HG03280 (cell line): ENCODE measurements around the gene LARP6.
"Not testable (repeated sequence)": the region's sequence is repeated elsewhere in the genome, so short reads cannot be mapped to it uniquely, and the experiment has no call there.

Source experiments
- ATAC-seq: cut with Tn5 transposase; IDR thresholded peaks from one replicate; pipeline ENCODE4 v1.9.1; 2021; ENCODE audit warnings: mild to moderate bottlenecking, moderate library complexity; ENCODE audit not compliant: unreplicated experiment

Gene LARP6

DNA sequence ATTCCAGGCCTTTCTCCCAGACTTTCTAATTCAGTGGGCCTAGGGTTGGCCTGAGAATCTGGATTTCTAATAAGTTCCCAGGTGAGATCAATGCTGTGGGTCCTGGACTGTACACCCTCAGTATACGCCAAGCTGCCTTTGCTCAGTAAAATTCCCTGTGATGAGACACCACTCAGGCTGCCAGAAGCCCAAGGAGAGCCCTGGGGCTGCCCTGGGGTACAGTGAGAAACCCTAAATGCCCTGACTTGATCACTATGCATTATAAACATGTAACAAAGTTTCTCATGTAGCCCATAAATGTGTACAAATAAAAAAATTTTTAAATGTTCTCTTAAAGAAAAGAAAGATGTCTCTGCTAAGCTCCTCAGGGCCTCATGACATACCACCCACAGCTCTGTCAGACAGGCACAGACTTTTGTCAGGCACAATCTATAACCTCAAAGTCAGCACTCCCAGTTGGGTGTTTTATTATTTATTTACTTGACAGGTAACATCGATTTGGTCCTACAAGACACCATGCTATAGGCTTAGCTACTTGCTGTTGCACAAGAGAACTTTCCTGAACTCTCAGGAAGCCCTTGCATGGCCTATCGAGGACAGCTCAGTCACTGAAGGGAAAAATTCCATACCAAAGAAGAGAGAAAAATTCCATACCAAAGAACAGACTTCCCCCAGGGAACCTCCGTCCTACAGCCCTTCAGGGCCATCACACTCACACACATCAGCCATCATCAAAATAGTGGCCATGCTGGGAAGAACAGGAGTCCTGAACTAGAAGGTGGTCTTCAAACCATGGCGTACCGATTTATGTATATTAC lies 22.7 kb downstream of the LARP6 start:
- ATAC-seq: no peak

DNA sequence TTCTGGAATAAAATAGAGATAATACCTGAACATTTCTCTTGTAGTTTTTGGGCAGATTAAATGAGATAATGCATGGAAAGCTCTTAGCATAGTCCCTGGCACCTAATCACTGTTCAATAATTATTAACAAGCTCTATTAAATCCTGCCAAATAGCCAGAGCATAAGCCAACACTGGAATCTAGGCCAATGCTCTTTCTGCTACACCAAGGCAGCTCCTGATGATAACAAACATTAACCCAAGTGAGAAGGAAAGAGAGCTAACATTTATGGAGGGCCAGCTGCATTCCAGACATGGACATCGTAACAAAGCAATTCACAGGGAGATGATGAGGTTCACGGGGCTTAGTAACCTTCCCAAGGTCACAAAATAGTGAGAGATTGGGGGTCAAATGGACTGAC lies 23.3 kb downstream of the LARP6 start:
- ATAC-seq: no peak

DNA sequence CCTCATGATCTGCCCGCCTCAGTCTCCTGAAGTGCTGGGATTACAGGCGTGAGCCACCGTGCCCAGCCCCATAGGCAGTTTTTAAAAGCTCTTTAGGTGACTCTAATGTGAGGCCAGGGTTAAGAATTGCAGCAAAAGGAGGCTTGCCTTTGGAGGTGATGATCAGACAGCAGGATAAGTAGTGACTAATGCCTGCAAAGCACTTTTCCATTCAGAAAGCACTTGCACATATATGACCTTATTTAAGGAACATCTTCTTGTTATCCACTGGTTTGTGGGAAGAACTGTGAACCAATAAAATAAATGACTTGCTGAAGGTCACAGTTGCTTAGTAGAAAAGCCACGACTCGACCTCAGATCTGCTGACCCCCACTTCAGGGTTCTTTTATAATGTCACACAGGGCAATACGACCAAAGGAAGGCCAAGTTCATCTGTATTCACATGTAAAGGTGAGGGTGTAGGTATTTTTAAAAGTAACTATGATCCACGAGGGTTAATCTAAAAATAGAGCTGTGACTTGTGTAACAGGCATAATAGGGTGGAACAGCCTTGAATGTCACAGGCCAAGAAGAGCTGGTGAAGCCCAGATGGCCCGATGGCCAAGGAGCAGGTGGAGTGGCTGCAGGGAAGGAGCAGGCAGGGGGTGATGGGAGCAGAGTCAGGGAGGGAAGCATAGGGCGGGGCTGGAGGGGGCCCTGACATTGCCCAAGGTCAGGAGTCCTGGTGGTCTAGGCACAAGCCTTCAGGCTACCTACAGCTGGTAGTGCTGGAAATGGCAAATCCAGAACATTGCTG lies 24.4 kb downstream of the LARP6 start:
- no peak for ATAC-seq

DNA sequence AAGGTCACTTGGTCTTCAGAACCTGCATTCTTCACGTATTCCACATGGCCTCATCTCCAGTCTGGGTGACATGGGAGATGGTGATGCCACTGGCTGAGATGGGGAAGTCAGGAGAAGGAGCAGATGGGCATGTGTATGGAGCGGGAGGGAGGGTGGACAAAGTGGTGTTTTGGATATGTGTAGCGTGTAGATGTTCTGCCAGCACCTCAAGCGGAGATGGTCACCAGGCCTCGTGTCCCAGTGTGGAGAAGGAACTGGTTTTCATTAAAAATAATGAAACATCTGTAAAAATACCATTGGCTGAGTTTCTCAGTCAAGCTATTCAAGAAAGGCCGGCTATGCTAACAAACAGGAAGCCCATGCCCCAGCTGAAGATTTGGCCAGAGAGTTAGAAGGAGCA lies 26.2 kb downstream of the LARP6 start:
- ATAC-seq: no peak

DNA sequence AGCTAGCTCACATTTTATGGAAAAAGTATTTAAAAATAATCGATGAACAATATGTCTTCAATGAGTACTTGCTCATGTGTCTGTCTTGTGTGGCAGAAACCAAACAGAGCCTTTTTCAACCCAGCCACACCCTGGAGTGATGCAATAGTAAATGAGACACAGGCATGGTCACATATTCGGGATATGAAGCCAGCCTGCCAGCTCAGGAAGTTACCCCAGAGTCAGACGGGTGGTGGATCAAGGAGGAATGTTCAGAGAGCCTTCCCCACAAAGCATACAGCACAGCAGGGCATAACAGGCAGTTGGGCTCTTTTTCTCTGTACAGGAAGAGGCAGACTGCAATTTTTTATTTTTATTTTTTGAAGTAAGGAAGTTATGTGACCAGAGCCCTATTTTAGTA lies 27.3 kb downstream of the LARP6 start:
- ATAC-seq: no peak

DNA sequence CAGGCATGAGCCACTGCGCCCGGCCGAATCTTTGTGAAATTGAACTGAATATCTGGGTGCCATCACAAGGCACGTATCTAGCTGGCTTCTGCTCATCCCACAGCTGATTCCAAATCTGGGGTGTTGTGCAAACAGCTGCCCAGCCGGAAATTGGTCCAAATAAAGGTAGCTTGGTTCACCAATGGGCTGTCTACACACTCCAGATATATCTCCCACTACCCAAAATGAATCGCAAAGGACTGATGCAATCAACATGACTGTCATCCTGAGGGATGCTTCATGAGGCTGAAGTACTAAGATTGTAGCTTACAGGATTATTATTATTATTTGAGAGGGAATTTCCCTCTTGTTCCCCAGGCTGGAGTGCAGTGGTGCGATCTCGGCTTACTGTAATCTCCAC lies 28.1 kb downstream of the LARP6 start:
- no peak for ATAC-seq

DNA sequence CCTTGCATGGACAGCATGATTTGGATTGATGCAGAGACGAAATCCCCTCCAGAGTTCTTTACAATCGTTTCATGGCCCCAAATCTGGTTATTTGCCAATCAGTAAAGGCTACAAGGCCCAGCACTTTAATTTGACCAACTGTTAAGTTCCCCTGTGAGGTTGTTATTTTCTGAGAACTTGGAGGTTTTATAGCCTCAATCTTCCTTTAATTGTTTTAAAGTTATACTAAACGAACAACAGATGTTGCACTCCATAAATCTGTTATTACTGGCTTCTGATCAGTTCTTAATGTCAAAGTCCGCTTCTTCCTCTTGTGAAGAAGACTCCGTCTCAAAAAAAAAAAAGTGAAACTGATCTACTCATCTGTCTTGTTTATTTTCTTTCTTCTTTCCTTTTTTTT lies 30.8 kb downstream of the LARP6 start:
- no peak for ATAC-seq

DNA sequence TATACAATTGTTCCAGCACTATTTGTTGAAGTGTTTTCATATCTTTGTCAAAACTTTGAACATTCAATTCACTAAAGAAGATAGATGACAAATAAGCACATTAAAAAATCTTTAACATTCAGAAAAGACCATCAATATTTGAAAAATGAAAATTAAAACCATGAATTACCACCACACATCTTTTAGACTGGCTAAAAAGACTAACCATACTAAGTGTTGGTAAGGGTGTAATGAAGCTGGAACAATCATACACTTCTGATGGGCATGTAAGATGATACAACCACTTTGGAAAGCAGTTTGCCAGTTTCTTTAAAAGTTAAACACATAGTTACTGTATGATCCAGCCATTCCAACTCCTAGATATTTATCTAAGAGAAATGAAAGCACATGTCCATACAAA lies 33.7 kb downstream of the LARP6 start:
- ATAC-seq: no peak

DNA sequence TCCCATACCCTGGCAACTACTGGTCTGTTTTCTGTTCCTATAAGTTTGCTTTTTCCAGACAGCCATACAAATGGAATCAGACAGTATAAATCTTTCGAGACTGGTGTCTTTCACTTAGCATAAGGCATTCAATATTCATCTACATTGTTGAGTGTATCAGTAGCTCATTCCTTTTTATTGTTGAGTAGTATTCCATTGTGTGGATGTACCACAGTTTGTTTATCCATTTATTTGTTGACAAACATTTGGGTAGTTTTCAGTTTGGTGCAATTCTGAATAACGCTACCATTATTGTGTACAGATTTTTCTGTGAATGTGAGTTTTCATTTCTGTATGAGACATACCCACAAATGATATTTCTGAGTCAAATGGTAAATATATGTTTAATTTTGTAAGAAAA lies 35.4 kb downstream of the LARP6 start:
- ATAC-seq: no peak

DNA sequence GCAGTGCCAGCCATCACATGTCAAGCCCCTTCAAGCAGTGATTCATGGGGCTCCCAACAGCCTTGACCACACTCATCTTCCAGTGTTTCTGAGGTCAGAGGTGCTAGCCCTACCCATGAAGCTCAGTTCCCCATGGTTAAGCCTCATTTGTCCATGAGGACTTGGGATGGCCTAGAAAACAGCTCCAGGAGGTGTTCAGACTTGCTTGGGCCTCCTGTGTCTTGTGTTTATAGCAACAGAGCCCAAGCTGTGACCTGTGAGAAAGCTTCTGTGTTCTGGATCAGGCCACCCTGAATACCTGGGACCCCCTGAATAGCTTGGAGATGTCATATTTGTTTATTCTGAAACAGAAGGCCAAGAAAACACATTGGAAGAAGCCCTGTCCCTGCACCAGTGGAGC lies 36.7 kb downstream of the LARP6 start:
- no peak for ATAC-seq

DNA sequence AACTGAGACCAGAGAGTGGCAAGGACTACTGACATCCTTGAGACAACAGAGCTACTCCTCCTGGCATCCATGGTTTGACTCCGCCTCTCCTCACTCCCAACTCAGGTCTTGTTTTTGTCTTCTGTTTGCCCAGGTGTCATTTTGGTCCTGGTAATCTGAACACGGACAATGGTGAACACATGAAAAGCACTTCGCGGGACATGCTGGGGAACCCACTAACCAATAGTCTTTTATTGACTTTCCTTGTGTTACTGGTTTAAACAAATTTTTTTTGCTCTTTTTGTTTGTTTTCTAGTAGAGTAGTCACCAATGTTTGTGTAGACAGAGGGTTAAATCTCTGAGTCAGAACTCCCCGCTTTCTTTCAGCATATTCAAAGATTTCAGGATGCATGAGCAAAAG lies 38.4 kb downstream of the LARP6 start:
- ATAC-seq: no peak

DNA sequence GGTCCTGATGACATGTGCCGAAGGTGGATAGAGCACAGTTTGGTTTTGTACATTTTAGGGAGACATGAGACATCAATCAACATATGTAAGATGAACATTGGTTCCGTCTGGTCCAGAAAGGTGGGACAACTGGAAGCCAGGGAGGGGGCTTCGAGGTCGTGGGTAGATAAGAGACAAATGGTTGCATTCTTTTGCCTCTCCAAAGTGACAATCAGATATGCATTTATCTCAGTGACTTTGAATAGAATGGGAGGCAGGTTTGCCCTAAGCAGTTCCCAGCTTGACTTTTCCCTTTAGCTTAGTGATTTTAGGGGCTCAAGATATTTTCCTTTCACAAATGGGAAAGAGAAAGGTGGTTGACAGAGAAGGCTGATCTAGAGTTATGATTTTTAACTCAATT lies 38.9 kb downstream of the LARP6 start:
- not testable (repeated sequence) for ATAC-seq

DNA sequence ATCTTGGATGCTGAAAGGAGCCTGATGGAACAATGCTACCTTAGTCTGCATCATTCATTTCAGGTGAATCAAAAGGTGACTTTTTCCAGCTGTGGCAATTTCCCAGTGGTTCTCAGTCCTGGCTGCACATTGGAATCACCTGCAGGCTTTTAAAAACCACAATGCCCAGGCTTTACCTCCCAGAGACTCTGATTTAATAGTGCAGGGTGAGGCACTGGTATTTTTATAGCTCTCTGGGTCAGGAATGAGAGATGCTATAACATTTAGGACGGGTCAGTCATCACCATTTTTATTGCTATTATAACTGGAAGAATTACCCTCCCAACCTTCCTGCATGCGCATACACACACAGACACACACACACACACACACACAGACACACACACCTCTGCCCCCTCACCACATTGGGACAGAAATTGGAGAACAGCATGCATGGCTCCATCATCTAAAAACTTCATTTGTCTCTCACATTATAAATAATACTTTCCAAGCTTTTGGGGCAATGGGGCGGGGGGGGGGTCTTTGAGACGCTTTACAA lies 41.1 kb downstream of the LARP6 start:
- no peak for ATAC-seq

DNA sequence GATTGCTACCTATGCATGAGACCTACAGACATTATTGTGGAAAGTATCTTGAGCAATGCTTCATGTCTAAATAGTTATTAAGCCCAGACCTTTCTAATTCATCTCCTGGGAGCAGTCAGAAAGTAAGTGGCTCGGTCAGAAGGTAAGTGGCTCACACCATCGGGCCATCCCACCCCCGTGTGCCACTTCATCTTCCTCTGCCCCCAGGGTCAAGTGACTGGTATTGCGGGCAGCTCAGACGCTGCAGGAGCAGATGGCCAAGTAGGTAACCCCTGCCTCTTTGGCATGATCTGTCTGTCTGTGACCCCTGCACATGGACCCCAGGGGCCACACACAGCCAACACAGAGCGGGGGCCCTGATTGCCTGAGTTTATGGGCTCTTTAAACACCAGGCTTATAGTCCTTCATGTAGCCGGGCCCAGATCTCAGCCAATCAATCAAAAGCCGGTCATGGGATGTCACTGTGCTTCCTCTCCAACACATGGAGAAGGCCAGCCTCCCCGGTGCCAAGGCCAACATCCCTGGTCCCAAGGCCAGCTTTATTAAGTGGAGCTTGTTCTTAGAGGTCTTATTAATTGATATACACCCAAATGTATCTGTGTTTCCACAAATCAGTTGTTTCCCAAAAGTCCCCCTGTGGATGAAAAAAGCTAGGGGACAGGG lies 42.9 kb downstream of the LARP6 start:
- ATAC-seq: no peak

DNA sequence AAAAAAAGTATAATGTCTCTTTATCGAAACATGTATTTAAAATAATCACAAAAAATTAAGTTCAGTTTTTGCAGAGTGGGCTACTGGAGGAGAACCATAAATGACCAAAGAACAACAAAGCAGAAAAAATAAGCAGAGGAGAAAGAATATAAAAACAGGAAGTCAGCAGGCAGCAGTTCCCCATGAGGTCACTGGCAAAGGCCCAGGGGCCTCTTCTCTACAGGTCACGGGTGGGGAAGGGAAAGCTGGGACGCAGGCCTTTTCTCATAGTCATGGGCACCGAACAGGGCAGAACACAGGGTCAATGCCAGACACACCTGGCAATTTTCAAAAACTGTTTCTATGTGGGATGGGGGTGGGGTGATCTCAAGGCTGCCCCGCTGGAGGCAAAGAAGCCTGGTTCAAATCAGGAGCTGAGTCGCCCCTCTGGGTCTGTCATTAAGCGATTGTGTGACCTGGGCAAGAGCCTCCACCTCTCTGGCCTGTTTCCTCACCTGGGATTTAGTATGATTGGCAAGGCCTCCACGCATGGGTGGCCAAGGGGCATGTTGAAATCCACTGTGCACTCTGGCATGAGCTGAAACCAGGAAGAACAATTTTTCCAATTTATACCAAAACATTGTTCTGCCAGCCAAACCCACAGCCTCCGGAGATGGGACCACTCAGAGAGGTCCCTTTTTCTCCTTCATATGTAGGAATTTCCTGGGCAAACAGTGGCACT lies 46.8 kb downstream of the LARP6 start:
- ATAC-seq: no peak

DNA sequence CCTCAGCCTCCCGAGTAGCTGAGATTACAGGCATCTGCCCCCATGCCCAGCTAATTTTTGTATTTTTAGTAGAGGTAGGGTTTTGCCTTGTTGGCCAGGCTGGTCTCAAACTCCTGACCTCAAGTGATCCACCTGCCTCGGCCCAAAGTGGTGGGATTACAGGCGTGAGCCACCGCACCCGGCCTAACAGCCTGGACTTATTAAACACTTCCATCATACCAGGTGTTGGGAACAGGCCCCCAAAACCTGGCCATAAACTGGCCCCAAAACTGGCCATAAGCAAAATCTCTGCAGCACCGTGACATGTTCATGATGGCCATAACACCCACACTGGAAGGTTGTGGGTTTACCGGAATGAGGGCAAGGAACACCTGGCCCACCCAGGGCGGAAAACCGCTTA lies 49.6 kb downstream of the LARP6 start:
- not testable (repeated sequence) for ATAC-seq

DNA sequence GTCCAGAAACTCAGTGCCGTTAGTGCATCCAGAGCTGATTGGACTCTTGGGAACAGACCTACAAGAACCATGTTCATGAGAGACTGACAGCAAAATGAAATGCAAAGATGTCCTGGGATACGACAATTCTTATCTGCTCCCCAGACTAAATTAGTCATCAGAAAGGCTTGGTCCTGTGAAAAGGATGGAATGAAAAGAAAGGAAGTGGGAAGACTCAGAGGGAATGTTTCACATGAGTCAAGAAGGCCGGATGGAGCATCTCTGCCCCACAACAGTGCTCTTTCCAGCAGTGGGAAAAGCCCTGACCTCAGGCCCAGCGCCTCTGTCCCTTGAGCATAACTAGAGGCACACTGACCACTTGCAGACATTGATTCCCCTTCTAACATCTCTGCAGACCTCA lies 51.3 kb downstream of the LARP6 start:
- no peak for ATAC-seq

DNA sequence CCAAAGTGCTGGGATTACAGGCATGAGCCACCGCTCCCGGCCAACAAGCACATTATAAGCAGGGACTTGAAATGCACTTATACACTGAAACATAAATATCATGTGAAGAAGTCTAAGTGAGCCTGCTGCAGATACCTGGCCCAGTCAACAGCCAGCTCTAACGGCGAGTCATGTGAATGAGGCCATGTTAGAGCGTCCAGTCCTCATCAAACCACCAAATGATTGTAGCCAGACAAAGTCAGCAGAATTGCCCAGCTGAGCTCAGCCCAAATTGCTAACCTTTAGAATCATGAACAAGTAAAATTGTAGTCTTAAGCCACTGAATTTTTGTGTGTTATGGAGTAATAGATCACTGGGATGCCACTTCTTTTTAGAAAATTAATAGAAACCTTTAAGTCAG lies 52.8 kb downstream of the LARP6 start:
- no peak for ATAC-seq

DNA sequence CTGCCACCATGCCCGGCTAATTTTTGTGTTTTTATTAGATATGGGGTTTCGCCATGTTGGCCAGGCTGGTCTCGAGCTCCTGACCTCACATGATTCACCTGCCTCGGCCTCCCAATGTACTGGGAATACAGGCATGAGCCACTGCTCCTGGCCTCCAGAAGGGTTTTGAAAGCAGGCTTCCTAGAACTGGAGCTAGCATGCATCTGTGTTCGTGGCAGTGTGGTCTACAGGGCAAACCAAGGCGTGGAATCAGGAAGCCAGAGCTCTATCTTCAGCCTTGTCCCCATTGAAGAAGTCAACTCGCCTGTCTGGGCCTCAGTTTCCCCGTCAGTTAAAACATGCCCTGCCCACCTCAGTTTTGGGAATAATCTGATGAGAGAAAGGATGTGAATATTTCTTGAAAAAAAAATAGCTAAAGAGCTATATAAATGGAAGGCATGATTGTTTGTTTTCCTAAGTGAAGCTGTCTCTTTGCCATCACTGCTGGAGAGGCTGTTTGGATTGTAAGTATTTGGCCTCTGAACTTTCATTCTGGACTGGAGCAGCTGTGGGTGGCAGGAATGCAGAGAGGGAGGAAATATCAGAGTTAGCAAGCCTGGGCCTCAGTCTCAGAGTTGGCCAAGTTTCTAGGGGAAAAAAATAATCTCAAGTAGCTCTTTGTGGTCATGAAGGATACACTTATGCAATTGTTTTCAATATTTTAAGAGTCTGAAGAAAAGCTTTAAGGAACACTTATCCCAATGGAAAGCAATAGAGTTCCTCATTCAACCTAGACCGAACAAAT lies 54.1 kb downstream of the LARP6 start:
- ATAC-seq: no peak

DNA sequence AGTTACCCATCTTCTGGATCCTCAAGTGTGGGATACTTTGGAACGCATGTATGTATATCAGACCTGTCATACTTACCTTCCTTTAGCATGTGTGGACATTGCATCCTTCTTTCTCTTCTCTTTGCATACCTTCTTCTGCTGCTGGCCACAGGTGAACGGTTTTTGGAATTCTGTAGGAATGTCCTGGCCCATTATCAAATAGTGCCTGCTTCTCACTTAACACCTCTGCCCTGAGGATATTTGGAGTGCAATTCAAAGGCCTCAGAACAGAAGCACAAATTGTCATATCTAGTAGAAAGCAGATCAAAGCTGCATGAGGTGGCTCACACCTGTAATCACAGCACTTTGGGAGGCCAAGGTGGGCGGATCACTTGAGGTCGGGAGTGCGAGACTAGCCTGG lies 56.5 kb downstream of the LARP6 start:
- ATAC-seq: no peak
